ENCODE measurements around the gene MLF2. TPM values are rescaled to one million over a fixed set of nuclear protein-coding genes. Genes with fewer than 3 reads are reported as not detected.

MLF2 gene
- polyA plus RNA-seq, 6 donors from 2014 or later = 128 to 167 (median 150) TPM

- H3K4me3 Mint-ChIP-seq = peak overlapping the region in 2 of 8 donors; percentile 2 to 6
- peaks cover 0 to 1% (median 0%) of the 10 kb centered on the region in 7 donors for H3K9me3 Mint-ChIP-seq
- ATAC-seq (ENCODE audit: low read depth in 2 of 2) (no peak), DNase-seq (no peak)
- no peak overlapping the region for H3K27ac Mint-ChIP-seq
- peaks cover 0 to 8% of the 10 kb centered on the region in 2 donors for H3K36me3 Mint-ChIP-seq
- peaks cover 27 to 37% (median 31%) of the 10 kb centered on the region in 3 donors for H3K4me1 Mint-ChIP-seq
- peaks cover 52 to 99% (median 95%) of the 10 kb centered on the region in 3 donors for H3K27me3 Mint-ChIP-seq
These were observed 20.8 kb upstream of the MLF2 start for GRCh38 chr12:6773590-6774351.

- DNase-seq = no peak
- peak overlapping the region in 1 of 6 donors; percentile 65 for H3K27ac Mint-ChIP-seq
- ATAC-seq (ENCODE audit: low read depth in 2 of 2) = no peak
These were observed 20.0 kb upstream of the MLF2 start for GRCh38 chr12:6772726-6773589.

GRCh38 chr12:6772331-6772695 lies 19.4 kb upstream of the MLF2 start, which contains the start of gene LAG3:
LAG3 (plus strand) TSS chr12:6772520; CDS start chr12:6772853, 333 bp downstream.
- peaks cover 53 to 99% (median 95%) of the 10 kb centered on the region in 3 donors for H3K27me3 Mint-ChIP-seq

More at GRCh38 chr12:6772726-6773589, 20.0 kb upstream of the MLF2 start:
- Mint-ChIP-seq H3K27me3 (peaks cover 54 to 99% (median 95%) of the 10 kb centered on the region in 3 donors), H3K36me3 (peaks cover 0 to 8% of the 10 kb centered on the region in 2 donors), H3K9me3 (peaks cover 0 to 1% (median 0%) of the 10 kb centered on the region in 7 donors), H3K4me3 (peak overlapping the region in 2 of 8 donors; percentile 2 to 40), H3K4me1 (peaks cover 22 to 30% (median 25%) of the 10 kb centered on the region in 3 donors)

GRCh38 chr12:6771509-6772330 lies 18.8 kb upstream of the MLF2 start:
- Mint-ChIP-seq H3K27ac (no peak overlapping the region), H3K4me3 (peak overlapping the region in 4 of 8 donors; percentile 24 to 69 (median 65)), H3K27me3 (peaks cover 53 to 98% (median 95%) of the 10 kb centered on the region in 3 donors), H3K9me3 (peaks cover 0 to 1% (median 0%) of the 10 kb centered on the region in 7 donors), H3K4me1 (peaks cover 32 to 42% (median 33%) of the 10 kb centered on the region in 3 donors), H3K36me3 (peaks cover 0 to 8% of the 10 kb centered on the region in 2 donors)
- DNase-seq (no peak), ATAC-seq (ENCODE audit: low read depth in 2 of 2) (no peak)

More at GRCh38 chr12:6772331-6772695, 19.4 kb upstream of the MLF2 start, which contains the start of gene LAG3:
- Mint-ChIP-seq H3K4me3 (peak within 1 kb of the TSS in 4 of 8 donors; percentile 24 to 69 (median 65)), H3K36me3 (peaks cover 0 to 8% of the 10 kb centered on the region in 2 donors), H3K9me3 (peaks cover 0 to 1% (median 0%) of the 10 kb centered on the region in 7 donors), H3K27ac (peak within 1 kb of the TSS in 1 of 6 donors; percentile 65), H3K4me1 (peaks cover 27 to 36% (median 31%) of the 10 kb centered on the region in 3 donors)
- DNase-seq (no peak), ATAC-seq (ENCODE audit: low read depth in 2 of 2) (peak; percentile 27 to 41)

DNA sequence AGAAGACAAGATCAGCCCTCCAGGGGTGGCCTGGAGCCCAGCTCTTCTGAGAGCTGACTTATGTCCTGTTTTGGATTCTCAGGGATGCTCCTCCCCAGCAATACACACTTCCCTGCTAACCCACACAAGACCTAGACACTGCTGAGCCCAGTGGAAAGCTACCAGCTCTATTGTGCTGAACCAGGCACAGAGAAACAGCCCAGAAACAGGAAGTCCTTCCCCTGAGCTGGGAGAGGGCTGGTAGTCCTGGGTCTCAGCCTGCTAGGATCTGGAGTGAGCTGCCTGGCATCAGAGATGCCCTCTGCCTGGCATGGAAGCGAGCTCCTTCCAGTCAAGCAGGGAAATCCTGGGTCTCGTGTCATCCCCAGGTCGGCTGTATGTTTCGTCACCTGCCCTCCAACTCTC lies 18.2 kb upstream of the MLF2 start:
- peaks cover 32 to 42% (median 33%) of the 10 kb centered on the region in 3 donors for H3K4me1 Mint-ChIP-seq
- H3K9me3 Mint-ChIP-seq = peaks cover 0 to 1% (median 0%) of the 10 kb centered on the region in 7 donors
- no peak overlapping the region for H3K4me3 Mint-ChIP-seq
- no peak for DNase-seq
- no peak for ATAC-seq (ENCODE audit: low read depth in 2 of 2)
- peaks cover 0 to 8% of the 10 kb centered on the region in 2 donors for H3K36me3 Mint-ChIP-seq
- H3K27me3 Mint-ChIP-seq = peaks cover 47 to 92% (median 89%) of the 10 kb centered on the region in 3 donors
- H3K27ac Mint-ChIP-seq = no peak overlapping the region

DNA sequence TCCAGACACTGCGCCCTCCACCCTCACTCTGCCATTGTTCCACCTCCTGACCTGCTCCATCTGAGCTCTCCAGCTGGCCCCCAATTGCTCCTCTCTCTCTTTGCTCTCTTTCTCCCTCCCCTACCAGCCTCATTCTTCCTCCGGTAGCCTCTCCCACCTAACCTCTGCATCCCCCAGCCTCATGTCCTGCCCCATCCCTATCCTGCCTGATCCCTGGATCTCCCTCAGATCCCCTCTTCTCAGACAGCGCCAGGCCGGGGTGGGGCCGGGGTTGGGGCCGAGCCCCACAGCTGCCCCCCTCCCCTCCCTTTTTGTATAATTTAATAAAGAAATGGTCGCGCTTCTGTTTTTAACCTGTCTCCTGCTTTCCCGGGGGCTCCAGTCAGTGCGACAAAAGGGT lies 17.7 kb upstream of the MLF2 start:
- peaks cover 32 to 43% (median 37%) of the 10 kb centered on the region in 3 donors for H3K4me1 Mint-ChIP-seq
- H3K27ac Mint-ChIP-seq = no peak overlapping the region
- peaks cover 43 to 90% (median 88%) of the 10 kb centered on the region in 3 donors for H3K27me3 Mint-ChIP-seq
- DNase-seq = no peak
- no peak overlapping the region for H3K4me3 Mint-ChIP-seq
- ATAC-seq (ENCODE audit: low read depth in 2 of 2) = no peak
- peaks cover 0 to 8% of the 10 kb centered on the region in 2 donors for H3K36me3 Mint-ChIP-seq
- H3K9me3 Mint-ChIP-seq = peaks cover 0 to 1% (median 0%) of the 10 kb centered on the region in 7 donors

- peaks cover 0 to 1% (median 0%) of the 10 kb centered on the region in 7 donors for H3K9me3 Mint-ChIP-seq
- peaks cover 36 to 47% (median 42%) of the 10 kb centered on the region in 3 donors for H3K4me1 Mint-ChIP-seq
- H3K36me3 Mint-ChIP-seq = peaks cover 0 to 4% of the 10 kb centered on the region in 2 donors
- ATAC-seq (ENCODE audit: low read depth in 2 of 2) (no peak), DNase-seq (no peak)
- H3K4me3 Mint-ChIP-seq = no peak overlapping the region
- peaks cover 43 to 90% (median 88%) of the 10 kb centered on the region in 3 donors for H3K27me3 Mint-ChIP-seq
- H3K27ac Mint-ChIP-seq = no peak overlapping the region
These were observed 17.2 kb upstream of the MLF2 start for GRCh38 chr12:6770094-6770493.

- DNase-seq = no peak
- Mint-ChIP-seq H3K9me3 (peaks cover 0 to 1% (median 0%) of the 10 kb centered on the region in 7 donors), H3K27me3 (peaks cover 43 to 90% (median 88%) of the 10 kb centered on the region in 3 donors), H3K27ac (no peak overlapping the region), H3K36me3 (peaks cover 0 to under 1% of the 10 kb centered on the region in 2 donors), H3K4me1 (peaks cover 34 to 46% (median 46%) of the 10 kb centered on the region in 3 donors), H3K4me3 (peak overlapping the region in 1 of 8 donors; percentile 70)
- ATAC-seq (ENCODE audit: low read depth in 2 of 2) = no peak
These were observed 16.7 kb upstream of the MLF2 start for GRCh38 chr12:6769666-6770065.

- no peak for ATAC-seq (ENCODE audit: low read depth in 2 of 2)
- peak overlapping the region in 2 of 8 donors; percentile 70 to 76 for H3K4me3 Mint-ChIP-seq
- H3K36me3 Mint-ChIP-seq = no peaks in the 10 kb centered on the region
- H3K27ac Mint-ChIP-seq = peak overlapping the region in 1 of 6 donors; percentile 56
- peaks cover 0 to 2% (median 0%) of the 10 kb centered on the region in 7 donors for H3K9me3 Mint-ChIP-seq
- peaks cover 44 to 90% (median 88%) of the 10 kb centered on the region in 3 donors for H3K27me3 Mint-ChIP-seq
- peaks cover 39 to 50% (median 46%) of the 10 kb centered on the region in 3 donors for H3K4me1 Mint-ChIP-seq
- DNase-seq = no peak
These were observed 16.0 kb upstream of the MLF2 start for GRCh38 chr12:6768990-6769389.

DNA sequence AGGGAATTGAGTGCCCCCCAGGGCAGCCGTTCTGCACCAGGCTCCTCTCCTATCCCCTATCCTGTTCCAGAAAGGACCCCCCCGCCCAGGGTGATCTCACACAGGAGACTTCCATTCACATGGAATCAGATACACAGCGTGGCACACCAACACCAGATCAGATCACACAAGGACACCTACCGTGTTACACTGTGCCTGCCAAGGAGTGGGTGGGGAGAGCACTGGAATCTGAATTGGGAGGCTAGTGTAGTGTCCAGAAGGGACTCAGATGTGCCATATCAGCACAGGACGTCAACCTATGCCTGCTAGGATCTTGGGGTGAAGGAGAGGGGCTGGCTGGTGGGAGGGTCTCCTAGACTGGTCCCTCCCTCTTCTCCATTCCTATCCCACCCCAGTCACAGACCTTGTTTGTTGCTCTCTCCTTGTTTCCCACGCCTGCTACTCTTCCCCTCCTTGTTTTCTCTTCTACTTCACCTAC lies 15.5 kb upstream of the MLF2 start:
- Mint-ChIP-seq H3K4me3 (peak overlapping the region in 5 of 8 donors; percentile 70 to 90 (median 83)), H3K36me3 (no peaks in the 10 kb centered on the region), H3K4me1 (peaks cover 40 to 52% (median 47%) of the 10 kb centered on the region in 3 donors), H3K27ac (no peak overlapping the region), H3K9me3 (peaks cover 0 to 2% (median 0%) of the 10 kb centered on the region in 7 donors), H3K27me3 (peaks cover 44 to 88% (median 88%) of the 10 kb centered on the region in 3 donors)
- ATAC-seq (ENCODE audit: low read depth in 2 of 2) = no peak
- no peak for DNase-seq

DNA sequence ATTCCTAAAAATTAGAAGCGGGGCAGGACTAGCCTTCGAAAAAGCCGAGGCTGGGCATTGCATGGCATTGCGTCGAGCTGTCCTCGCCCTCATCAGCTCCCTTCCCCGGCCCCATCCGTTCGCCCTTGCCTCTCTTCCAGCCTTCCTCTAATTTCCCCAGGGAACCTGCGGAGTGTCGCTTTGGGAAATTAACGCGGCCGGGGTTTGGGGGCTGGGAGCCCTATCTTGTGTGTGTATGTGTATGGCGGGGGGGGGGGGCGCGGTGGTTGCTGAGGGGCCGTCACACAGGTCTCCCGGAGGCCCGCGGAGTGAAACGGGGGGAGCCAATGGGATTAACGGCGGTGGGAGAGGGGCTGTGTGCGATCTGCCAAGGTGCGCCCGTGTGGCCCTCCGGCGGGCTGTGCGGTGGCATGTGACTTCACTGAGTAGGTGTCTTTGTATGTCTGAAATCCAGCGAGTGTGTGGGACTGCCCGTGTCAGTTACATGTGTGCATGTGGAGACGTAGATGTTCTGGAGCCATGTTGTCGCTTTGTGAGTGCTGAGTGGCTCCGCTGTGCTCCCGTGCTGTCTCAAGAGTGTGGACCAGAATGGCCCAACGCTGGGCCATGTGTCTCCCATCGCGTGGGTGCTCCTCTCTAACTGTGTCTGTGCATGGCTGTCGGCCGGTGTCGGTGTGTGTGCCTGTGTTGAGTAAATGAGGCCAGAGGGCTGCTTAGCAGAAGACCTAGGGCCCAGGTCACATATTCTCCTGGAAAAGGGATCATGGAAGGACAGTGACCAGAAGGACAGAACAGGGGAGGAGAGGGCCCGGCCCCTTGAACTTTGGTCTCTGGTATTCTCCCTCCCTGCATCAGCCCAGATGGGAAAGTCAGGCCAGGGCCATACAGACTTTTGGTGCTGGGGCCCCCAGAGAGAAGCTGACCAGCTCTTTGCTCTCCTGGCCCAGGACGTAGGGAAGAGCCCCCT lies 14.7 kb upstream of the MLF2 start:
- peak overlapping the region; percentile 76 to 92 (median 88) for H3K4me3 Mint-ChIP-seq
- ATAC-seq (ENCODE audit: low read depth in 2 of 2) (no peak), DNase-seq (no peak)
- peaks cover 35 to 44% (median 41%) of the 10 kb centered on the region in 3 donors for H3K4me1 Mint-ChIP-seq
- H3K27me3 Mint-ChIP-seq = peaks cover 44 to 79% (median 79%) of the 10 kb centered on the region in 3 donors
- H3K9me3 Mint-ChIP-seq = peaks cover 0 to 2% (median 0%) of the 10 kb centered on the region in 7 donors
- H3K27ac Mint-ChIP-seq = peak overlapping the region in 4 of 6 donors; percentile 28 to 90 (median 69)
- no peaks in the 10 kb centered on the region for H3K36me3 Mint-ChIP-seq

All from naive B cell (primary cell).